ENCODE measurements around the gene DENND4A.

Gene DENND4A

DNA sequence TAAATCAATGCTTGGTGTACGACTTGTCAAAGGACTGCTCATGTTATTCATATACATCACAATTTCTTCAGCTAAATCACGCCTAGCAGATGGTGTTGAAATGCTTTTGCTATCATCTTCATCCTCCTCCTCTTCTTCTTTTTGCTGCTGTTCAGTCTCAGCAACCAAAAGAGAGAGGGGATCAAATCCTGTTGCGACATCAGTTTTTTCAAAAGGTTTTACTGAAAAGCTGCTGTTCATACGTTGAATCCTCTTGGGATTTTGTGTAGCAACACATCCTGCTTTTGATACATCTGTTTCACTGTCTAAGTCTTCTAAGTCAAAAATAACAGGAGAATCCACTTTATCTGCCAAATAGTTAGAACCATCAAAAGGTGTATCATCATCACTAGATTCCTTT lies 101.3 kb downstream of the DENND4A start:
- no peak for TF ChIP-seq TARDBP (IDR thresholded peaks at IDR 0.05)
- no peak for DNase-seq (ENCODE audit: extremely low spot score)
- ChIA-PET POLR2A (no interaction called here), CTCF (no interaction called here)

DNA sequence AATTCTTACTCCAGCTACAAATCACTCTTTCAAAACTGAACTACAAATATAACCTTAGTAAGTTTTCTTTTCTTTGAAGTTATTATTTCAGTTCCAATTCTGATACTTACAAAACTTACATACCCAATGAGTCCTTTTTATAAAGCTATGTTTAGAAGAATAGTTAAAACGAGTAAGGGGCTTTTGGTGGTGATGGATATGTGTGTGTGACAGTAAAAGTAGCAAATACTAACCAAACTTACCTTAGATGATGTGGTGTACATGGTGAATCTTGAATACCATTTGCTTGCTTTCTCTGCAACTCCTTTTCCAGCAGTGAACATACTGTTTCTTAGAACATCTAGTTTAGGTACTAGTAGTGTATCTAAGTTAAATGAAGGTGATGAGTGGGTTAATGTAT lies 101.9 kb downstream of the DENND4A start:
- CTCF ChIA-PET, result no interaction called here
- TF ChIP-seq, protein P1, sequence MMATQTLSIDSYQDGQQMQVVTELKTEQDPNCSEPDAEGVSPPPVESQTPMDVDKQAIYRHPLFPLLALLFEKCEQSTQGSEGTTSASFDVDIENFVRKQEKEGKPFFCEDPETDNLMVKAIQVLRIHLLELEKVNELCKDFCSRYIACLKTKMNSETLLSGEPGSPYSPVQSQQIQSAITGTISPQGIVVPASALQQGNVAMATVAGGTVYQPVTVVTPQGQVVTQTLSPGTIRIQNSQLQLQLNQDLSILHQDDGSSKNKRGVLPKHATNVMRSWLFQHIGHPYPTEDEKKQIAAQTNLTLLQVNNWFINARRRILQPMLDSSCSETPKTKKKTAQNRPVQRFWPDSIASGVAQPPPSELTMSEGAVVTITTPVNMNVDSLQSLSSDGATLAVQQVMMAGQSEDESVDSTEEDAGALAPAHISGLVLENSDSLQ (IDR thresholded peaks at IDR 0.05), result no peak
- TF ChIP-seq FOXK2 (IDR thresholded peaks at IDR 0.05) (no peak), TARDBP (IDR thresholded peaks at IDR 0.05) (no peak)
- no peak for DNase-seq (ENCODE audit: extremely low spot score)
- POLR2A ChIA-PET, result no interaction called here

DNA sequence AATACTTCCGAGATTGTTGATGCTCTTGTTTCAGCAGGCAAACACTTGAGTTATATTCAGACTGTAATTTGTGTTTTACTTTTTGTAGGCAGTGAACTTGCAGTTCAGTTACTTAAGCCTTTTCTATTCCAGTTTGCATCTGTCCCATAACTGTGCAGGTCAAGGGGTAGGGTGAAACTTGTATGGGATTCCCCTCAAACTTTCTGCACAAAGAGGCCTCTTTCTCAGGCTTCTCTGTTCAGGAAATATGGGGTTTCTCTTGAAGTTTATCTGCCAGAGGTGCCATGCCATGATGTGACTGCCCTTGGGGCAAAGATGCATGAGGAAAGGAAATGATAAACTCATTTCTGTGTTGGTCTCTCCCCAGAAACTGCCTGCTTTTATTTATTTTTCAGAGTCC lies 103.6 kb downstream of the DENND4A start:
- CTCF ChIA-PET, result no interaction called here
- TF ChIP-seq FOXM1 (IDR thresholded peaks at IDR 0.05; ENCODE audit: borderline replicate concordance), result no peak
- no peak for TF ChIP-seq FOXK2 (IDR thresholded peaks at IDR 0.05)
- no peak for TF ChIP-seq SUZ12 (IDR thresholded peaks at IDR 0.05)
- TF ChIP-seq ARNT (IDR thresholded peaks at IDR 0.05), result no peak
- no peak for TF ChIP-seq CTBP1 (IDR thresholded peaks at IDR 0.05; ENCODE audit: borderline replicate concordance)
- TF ChIP-seq NFRKB (IDR thresholded peaks at IDR 0.05), result no peak
- TF ChIP-seq ZNF384 (IDR thresholded peaks at IDR 0.05), result no peak
- TF ChIP-seq BHLHE40 (IDR thresholded peaks at IDR 0.05; ENCODE audit: borderline replicate concordance), result no peak
- DNase-seq (ENCODE audit: extremely low spot score), result no peak
- POLR2A ChIA-PET, result no interaction called here

DNA sequence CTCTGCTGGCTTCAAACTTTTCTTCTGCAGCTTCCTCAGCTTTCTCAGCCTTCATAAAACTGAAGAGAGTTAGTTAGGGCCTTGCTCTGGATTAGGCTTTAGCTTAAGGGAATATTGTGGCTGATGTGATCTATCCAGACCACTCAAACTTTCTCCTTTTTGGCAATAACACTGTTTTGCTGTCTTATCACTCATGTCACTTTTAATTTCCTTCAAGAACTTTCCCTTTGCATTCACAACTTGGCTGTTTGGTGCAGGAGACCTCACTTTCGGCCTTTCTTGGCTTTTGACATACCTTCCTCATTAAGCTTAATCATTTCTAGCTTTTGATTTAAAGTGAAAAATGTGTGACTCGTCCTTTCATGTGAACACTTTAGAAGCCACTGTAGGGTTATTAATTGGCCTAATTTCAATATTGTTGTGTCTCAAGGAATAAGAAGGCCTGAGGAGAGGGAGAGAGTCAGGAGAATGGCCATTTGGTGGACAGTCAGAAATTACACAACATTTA lies 109.6 kb downstream of the DENND4A start:
- no peak for TF ChIP-seq L3MBTL2 (conservative IDR thresholded peaks at IDR 0.05)
- no peak for TF ChIP-seq NFRKB (IDR thresholded peaks at IDR 0.05)
- no peak for TF ChIP-seq CTBP1 (IDR thresholded peaks at IDR 0.05; ENCODE audit: borderline replicate concordance)
- no peak for TF ChIP-seq BHLHE40 (IDR thresholded peaks at IDR 0.05; ENCODE audit: borderline replicate concordance)
- TF ChIP-seq ZNF384 (IDR thresholded peaks at IDR 0.05), result no peak
- TF ChIP-seq HDGF (IDR thresholded peaks at IDR 0.05; ENCODE audit: borderline replicate concordance), result no peak
- CTCF ChIA-PET, result interaction anchor here (1.2 kb wide), 1 partner anchor 44 kb away, joined by 3 read pairs; no protein-coding TSS in a partner anchor
- POLR2A ChIA-PET, result interaction anchor here (0.6 kb wide), 1 partner anchor 674 kb away, joined by 3 read pairs; the partner anchor contains the start of gene TIPIN
- no peak for DNase-seq (ENCODE audit: extremely low spot score)

DNA sequence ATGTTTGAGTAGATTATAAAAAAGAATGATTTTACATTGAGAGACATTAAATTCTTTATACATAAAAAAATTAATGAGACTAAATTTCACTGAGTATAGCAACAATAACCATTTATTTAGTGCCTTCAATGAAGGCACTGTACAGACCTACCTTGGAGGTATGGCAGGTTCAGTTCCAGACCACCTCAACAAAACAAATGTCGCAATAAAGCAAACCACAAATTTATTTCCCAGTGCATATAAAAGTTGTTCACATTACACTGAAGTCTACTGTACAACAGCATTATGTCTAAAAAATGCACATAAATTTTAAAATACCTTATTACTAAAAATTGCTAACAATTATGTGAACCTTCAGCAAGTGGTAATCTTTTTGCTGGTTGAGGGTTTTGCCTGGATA lies 111.5 kb downstream of the DENND4A start:
- DNase-seq (ENCODE audit: extremely low spot score), result no peak
- no peak for TF ChIP-seq SUZ12 (IDR thresholded peaks at IDR 0.05)
- no peak for TF ChIP-seq TARDBP (IDR thresholded peaks at IDR 0.05)
- TF ChIP-seq NFRKB (IDR thresholded peaks at IDR 0.05), result no peak
- TF ChIP-seq, protein P1 (IDR thresholded peaks at IDR 0.05), result no peak
- TF ChIP-seq FOXM1 (IDR thresholded peaks at IDR 0.05; ENCODE audit: borderline replicate concordance), result no peak
- TF ChIP-seq HDGF (IDR thresholded peaks at IDR 0.05; ENCODE audit: borderline replicate concordance), result no peak
- TF ChIP-seq FOXA1 (IDR thresholded peaks at IDR 0.05), result no peak
- no peak for TF ChIP-seq CTBP1 (IDR thresholded peaks at IDR 0.05; ENCODE audit: borderline replicate concordance)
- no peak for TF ChIP-seq ZNF384 (IDR thresholded peaks at IDR 0.05)
- TF ChIP-seq ARNT (IDR thresholded peaks at IDR 0.05), result no peak
- TF ChIP-seq FOXK2 (IDR thresholded peaks at IDR 0.05), result no peak
- TF ChIP-seq LEF1 (IDR thresholded peaks at IDR 0.05; ENCODE audit: borderline replicate concordance), result no peak
- no peak for TF ChIP-seq SP1 (IDR thresholded peaks at IDR 0.05)
- TF ChIP-seq ELF4 (IDR thresholded peaks at IDR 0.05), result no peak
- TF ChIP-seq BHLHE40 (IDR thresholded peaks at IDR 0.05; ENCODE audit: borderline replicate concordance), result no peak
- TF ChIP-seq L3MBTL2 (conservative IDR thresholded peaks at IDR 0.05), result no peak
- ChIA-PET POLR2A (no interaction called here), CTCF (no interaction called here)

DNA sequence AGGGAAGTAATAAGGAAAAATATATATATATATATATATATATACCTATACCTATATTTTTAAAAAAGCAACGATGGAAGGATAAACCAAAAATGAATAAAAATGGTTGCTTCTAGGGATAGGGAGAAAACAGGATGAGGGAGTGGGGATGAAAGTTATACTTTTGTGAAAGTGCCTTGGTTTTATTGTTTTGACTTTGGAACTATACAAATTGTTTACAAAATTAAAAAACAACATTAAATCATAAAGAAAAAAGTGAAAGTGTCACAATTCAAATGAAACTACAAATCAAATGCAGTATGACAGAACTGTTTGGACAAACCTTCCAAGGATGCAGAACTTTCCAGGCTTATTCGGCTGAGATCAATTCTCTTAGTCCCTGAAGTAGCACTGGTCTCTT lies 116.0 kb downstream of the DENND4A start:
- no peak for DNase-seq (ENCODE audit: extremely low spot score)
- CTCF ChIA-PET, result no interaction called here
- POLR2A ChIA-PET, result no interaction called here
- TF ChIP-seq, protein P1 (IDR thresholded peaks at IDR 0.05), result no peak
- TF ChIP-seq HDGF (IDR thresholded peaks at IDR 0.05; ENCODE audit: borderline replicate concordance) (no peak), ZNF384 (IDR thresholded peaks at IDR 0.05) (no peak), SP1 (IDR thresholded peaks at IDR 0.05) (no peak), SUZ12 (IDR thresholded peaks at IDR 0.05) (no peak), NFRKB (IDR thresholded peaks at IDR 0.05) (no peak), L3MBTL2 (conservative IDR thresholded peaks at IDR 0.05) (no peak), FOXA1 (IDR thresholded peaks at IDR 0.05) (no peak), ELF4 (IDR thresholded peaks at IDR 0.05) (no peak), CTBP1 (IDR thresholded peaks at IDR 0.05; ENCODE audit: borderline replicate concordance) (no peak), FOXM1 (IDR thresholded peaks at IDR 0.05; ENCODE audit: borderline replicate concordance) (no peak)

DNA sequence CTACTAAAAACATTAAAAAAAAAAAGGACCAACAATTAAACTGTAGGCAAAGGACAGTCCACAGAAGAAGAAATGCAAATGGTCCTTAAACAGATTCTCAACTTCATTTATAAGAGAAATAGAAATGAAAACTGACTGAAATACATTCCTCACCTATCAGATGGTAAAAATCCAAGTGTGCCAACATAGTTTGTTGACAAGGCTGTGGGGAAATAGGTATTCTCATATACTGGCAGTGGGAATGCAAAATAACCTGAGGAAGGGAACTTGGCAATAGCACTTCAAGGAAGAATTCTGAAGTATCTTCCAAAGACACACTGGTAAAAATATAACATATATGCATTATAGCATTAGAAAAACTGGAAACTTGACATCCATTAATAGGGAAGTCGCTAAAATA lies 116.5 kb downstream of the DENND4A start:
- no peak for DNase-seq (ENCODE audit: extremely low spot score)
- CTCF ChIA-PET, result no interaction called here
- TF ChIP-seq SUZ12 (IDR thresholded peaks at IDR 0.05) (no peak), CTBP1 (IDR thresholded peaks at IDR 0.05; ENCODE audit: borderline replicate concordance) (no peak), ELF4 (IDR thresholded peaks at IDR 0.05) (no peak), FOXM1 (IDR thresholded peaks at IDR 0.05; ENCODE audit: borderline replicate concordance) (no peak), NFRKB (IDR thresholded peaks at IDR 0.05) (no peak), LEF1 (IDR thresholded peaks at IDR 0.05; ENCODE audit: borderline replicate concordance) (no peak), FOXK2 (IDR thresholded peaks at IDR 0.05) (no peak), SP1 (IDR thresholded peaks at IDR 0.05) (no peak), L3MBTL2 (conservative IDR thresholded peaks at IDR 0.05) (no peak), BHLHE40 (IDR thresholded peaks at IDR 0.05; ENCODE audit: borderline replicate concordance) (no peak), FOXA1 (IDR thresholded peaks at IDR 0.05) (no peak), TARDBP (IDR thresholded peaks at IDR 0.05) (no peak), ARNT (IDR thresholded peaks at IDR 0.05) (no peak), HDGF (IDR thresholded peaks at IDR 0.05; ENCODE audit: borderline replicate concordance) (no peak), ZNF384 (IDR thresholded peaks at IDR 0.05) (no peak)
- TF ChIP-seq, protein P1 (IDR thresholded peaks at IDR 0.05), result no peak
- POLR2A ChIA-PET, result no interaction called here
